ENCODE results near the gene NADSYN1. TPM values are rescaled to one million over a fixed set of nuclear protein-coding genes. Genes with fewer than 3 reads are reported as not detected.

Gene NADSYN1
- total RNA-seq, 1 experiment from 2014 or later: 58.2 TPM

GRCh38 chr11:71478528-71478840 is 25.5 kb downstream of the NADSYN1 start (continued):
- TF ChIP-seq REST (IDR thresholded peaks at IDR 0.05; ENCODE audit: low read depth): no peak

- H3K27ac ChIP-seq (ENCODE audit: low read depth, low read length): no peak overlapping the region
- H3K4me3 ChIP-seq (replicated peaks in 1 of 2; ENCODE audit: low read depth in 1 of 2, low read length in 2 of 2): no peak overlapping the region
- no peaks in the 10 kb centered on the region for H3K9me3 ChIP-seq (ENCODE audit: control insufficient read depth in 1 of 2, insufficient read depth in 1 of 2, low read depth in 1 of 2, low read length in 2 of 2)
- no peak overlapping the region for H3K4me2 ChIP-seq (ENCODE audit: low read length)
- DNase-seq (ENCODE audit: low read depth, low spot score) (no peak), ATAC-seq (no peak)
- no peak overlapping the region for H2AFZ ChIP-seq (ENCODE audit: low read depth, low read length, poor library complexity, severe bottlenecking)
- BruUV-seq (replicated peaks): no TSS peak
- H3K9ac ChIP-seq (ENCODE audit: low read length): no peak overlapping the region
- no peaks in the 10 kb centered on the region for H3K4me1 ChIP-seq (ENCODE audit: control insufficient read depth in 1 of 2, insufficient read depth in 2 of 2, low read length in 2 of 2)
- RAD21 ChIA-PET (ENCODE audit: low non-redundant PET in 1 of 2, low total read pairs in 2 of 2, uncharacterized antibody in 2 of 2, unreplicated experiment in 2 of 2): no interaction called here
- peaks cover 12% of the 10 kb centered on the region in 2 experiments; a peak in 2 of 4 replicates for H3K36me3 ChIP-seq (ENCODE audit: control insufficient read depth in 1 of 2, insufficient read depth in 2 of 2, low read length in 2 of 2)
- no peaks in the 10 kb centered on the region for H3K79me2 ChIP-seq (ENCODE audit: insufficient read depth, low read length)
- CTCF ChIA-PET: no interaction called here
- intact Hi-C loops (cut with micrococcal nuclease): no loop called here
- H3K27me3 ChIP-seq (ENCODE audit: insufficient read depth, low read length): no peaks in the 10 kb centered on the region
- POLR2A ChIA-PET: no interaction called here
- TF ChIP-seq EZH2 (IDR thresholded peaks at IDR 0.05) (no peak), REST (IDR thresholded peaks at IDR 0.05; ENCODE audit: low read depth) (no peak), EGR1 (IDR thresholded peaks at IDR 0.05; ENCODE audit: low read depth) (no peak), ZNF274 (IDR thresholded peaks at IDR 0.05; ENCODE audit: low read depth, low read length) (no peak), ELF1 (IDR thresholded peaks at IDR 0.05; ENCODE audit: borderline replicate concordance, low read depth) (no peak), YY1 (IDR thresholded peaks at IDR 0.05; ENCODE audit: extremely low read depth, insufficient replicate concordance, low read depth, low read length) (no peak), ATF3 (IDR thresholded peaks at IDR 0.05) (no peak), CBX3 (IDR thresholded peaks at IDR 0.05; ENCODE audit: low read depth) (no peak), MAX (IDR thresholded peaks at IDR 0.05) (no peak), ZFX (IDR thresholded peaks at IDR 0.05) (no peak), ZBTB33 (IDR thresholded peaks at IDR 0.05; ENCODE audit: extremely low read depth, insufficient replicate concordance, low read length) (no peak), POLR2A (IDR thresholded peaks at IDR 0.05; ENCODE audit: borderline replicate concordance, extremely low read depth, insufficient read depth, insufficient read length) (no peak)
- no peaks in the 10 kb centered on the region for H3K9me2 ChIP-seq (ENCODE audit: insufficient read depth)
- no peaks in the 10 kb centered on the region for H4K20me1 ChIP-seq (ENCODE audit: insufficient read depth)
Measured at GRCh38 chr11:71481101-71481960, 28.3 kb downstream of the NADSYN1 start.

All from HCT116 (cell line).